ENCODE results near the gene SEMA4D.
"Not testable (repeated sequence)": the region's sequence is repeated elsewhere in the genome, so short reads cannot be mapped to it uniquely, and the experiment has no call there.

The SEMA4D gene

GRCh38 chr9:89478821-89479668 lies 18.9 kb downstream of the SEMA4D start:
- no peak for DNase-seq
- no peak for TF ChIP-seq POLR2A (IDR thresholded peaks at IDR 0.05; ENCODE audit: low read length)
- no peak for TF ChIP-seq GATA1 (IDR thresholded peaks at IDR 0.05; ENCODE audit: low read depth, low read length)

DNA sequence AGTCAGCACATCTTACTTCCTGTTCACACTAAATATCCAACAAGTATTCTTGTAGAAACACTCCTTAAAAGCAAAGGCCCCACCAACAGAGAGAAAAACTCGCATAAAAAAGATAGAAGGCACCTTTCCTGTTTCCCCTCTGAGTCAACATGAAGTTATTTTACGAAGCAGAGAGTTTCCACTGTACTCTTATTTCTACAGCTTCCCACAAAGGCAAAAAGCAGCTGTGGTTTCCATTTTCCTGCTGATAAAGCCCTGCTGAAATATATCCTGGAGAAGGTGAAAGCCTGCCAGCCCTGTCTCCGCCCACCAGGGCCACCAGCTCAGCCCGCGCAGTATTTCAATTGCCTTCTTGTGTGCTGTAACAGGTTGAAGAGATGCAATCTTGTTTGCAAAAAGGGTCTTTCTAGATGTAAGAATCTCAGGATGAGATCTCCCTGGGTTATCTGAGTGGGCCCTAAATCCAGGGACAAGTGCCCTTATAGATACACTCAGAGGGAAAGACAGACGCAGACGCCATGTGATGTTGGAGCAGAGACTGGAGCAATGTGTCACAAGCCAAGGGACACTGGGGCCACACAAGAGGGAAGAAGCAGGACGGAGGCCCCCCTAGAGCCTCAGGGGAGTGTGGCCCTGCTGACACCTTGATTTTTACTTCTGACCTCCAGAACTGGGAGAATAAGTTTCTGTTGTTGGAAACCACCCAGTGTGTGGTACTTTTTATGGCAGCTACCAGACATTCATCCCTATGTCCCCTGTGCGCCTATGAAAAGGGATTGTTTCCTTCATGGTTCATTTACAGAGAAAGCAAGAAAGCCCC lies 19.9 kb downstream of the SEMA4D start:
- DNase-seq = peak; percentile 25 to 41
- TF ChIP-seq POLR2A (IDR thresholded peaks at IDR 0.05; ENCODE audit: low read length) (no peak), GATA1 (IDR thresholded peaks at IDR 0.05; ENCODE audit: low read depth, low read length) (no peak)

- TF ChIP-seq GATA1 (IDR thresholded peaks at IDR 0.05; ENCODE audit: low read depth, low read length) = no peak
- TF ChIP-seq POLR2A (IDR thresholded peaks at IDR 0.05; ENCODE audit: low read length) = no peak
- DNase-seq = no peak
Observed at GRCh38 chr9:89477384-89477783, 20.5 kb downstream of the SEMA4D start.

- no peak for TF ChIP-seq GATA1 (IDR thresholded peaks at IDR 0.05; ENCODE audit: low read depth, low read length)
- no peak for DNase-seq
Observed at GRCh38 chr9:89476546-89476945, 21.4 kb downstream of the SEMA4D start.

- no peak for TF ChIP-seq GATA1 (IDR thresholded peaks at IDR 0.05; ENCODE audit: low read depth, low read length)
- TF ChIP-seq POLR2A (IDR thresholded peaks at IDR 0.05; ENCODE audit: low read length) = no peak
- DNase-seq = no peak
Observed at GRCh38 chr9:89475891-89476440, 21.9 kb downstream of the SEMA4D start.

DNA sequence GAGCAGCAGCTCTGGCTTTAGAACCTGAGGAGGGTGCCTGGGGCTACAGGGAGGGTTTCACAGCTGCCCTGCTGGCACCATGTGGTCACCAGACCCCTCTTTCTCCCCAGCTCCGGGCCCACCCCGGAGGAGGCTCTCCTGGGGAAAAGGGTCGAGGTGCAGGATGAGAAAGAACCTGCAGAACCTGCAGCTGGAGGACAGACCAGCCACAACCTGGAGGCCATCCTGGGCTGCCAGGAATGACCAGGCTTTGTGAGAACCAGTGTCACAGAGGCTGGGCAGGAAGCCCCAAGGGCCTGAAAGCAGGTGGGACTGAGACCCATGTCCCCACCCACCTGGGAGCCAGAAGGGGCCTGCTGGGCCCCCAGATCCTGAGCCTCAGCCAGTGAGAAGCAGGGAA lies 23.0 kb downstream of the SEMA4D start:
- TF ChIP-seq POLR2A (IDR thresholded peaks at IDR 0.05; ENCODE audit: low read length) (no peak), GATA1 (IDR thresholded peaks at IDR 0.05; ENCODE audit: low read depth, low read length) (no peak)
- no peak for DNase-seq

- no peak for DNase-seq
Observed at GRCh38 chr9:89473762-89474469, 24.0 kb downstream of the SEMA4D start.

GRCh38 chr9:89471796-89472320 lies 26.1 kb downstream of the SEMA4D start:
- not testable (repeated sequence) for DNase-seq

More at GRCh38 chr9:89473762-89474469, 24.0 kb downstream of the SEMA4D start:
- TF ChIP-seq POLR2A (IDR thresholded peaks at IDR 0.05; ENCODE audit: low read length) = no peak
- no peak for TF ChIP-seq GATA1 (IDR thresholded peaks at IDR 0.05; ENCODE audit: low read depth, low read length)

DNA sequence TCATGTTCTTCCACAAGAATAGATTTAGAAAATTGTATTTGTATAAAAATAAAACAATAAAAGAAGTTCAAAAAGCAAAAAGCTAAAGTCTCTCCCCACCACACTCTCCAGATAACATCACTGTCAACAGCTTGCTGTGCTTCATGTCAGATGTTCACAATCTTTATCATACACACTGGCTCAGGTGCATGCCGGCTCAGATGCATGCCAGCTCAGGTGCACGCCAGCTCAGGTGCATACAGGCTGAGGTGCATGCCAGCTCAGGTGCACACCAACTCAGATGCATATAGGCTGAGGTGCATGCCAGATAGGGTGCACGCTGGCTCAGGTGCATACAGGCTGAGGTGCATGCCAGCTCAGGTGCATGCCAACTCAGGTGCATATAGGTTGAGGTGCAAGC lies 26.5 kb downstream of the SEMA4D start:
- TF ChIP-seq POLR2A (IDR thresholded peaks at IDR 0.05; ENCODE audit: low read length) = no peak
- no peak for TF ChIP-seq GATA1 (IDR thresholded peaks at IDR 0.05; ENCODE audit: low read depth, low read length)
- no peak for DNase-seq

GRCh38 chr9:89470224-89470839 lies 27.6 kb downstream of the SEMA4D start:
- DNase-seq = no peak
- TF ChIP-seq GATA1 (IDR thresholded peaks at IDR 0.05; ENCODE audit: low read depth, low read length) (no peak), POLR2A (IDR thresholded peaks at IDR 0.05; ENCODE audit: low read length) (no peak)

DNA sequence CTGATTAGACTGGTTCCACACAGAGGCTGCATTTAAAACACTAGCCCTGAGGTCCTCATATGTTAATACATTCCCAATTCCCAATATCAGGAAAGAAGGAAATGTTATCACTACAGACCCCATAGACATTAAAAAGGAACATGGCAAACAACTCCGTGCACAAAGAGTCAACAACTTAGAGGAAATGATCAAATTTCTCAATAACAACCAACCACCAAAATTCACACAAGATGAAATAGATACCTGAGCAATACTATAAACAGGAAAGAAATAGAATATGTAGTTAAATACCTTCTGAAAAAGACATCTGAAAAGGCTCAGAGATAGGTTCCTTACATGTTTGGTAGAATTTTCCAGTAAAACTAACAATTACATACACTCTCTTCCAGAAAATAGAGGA lies 28.9 kb downstream of the SEMA4D start:
- TF ChIP-seq GATA1 (IDR thresholded peaks at IDR 0.05; ENCODE audit: low read depth, low read length) = no peak
- TF ChIP-seq POLR2A (IDR thresholded peaks at IDR 0.05; ENCODE audit: low read length) = no peak
- no peak for DNase-seq

- DNase-seq = no peak
- TF ChIP-seq POLR2A (IDR thresholded peaks at IDR 0.05; ENCODE audit: low read length) (no peak), GATA1 (IDR thresholded peaks at IDR 0.05; ENCODE audit: low read depth, low read length) (no peak)
Observed at GRCh38 chr9:89468281-89468960, 29.5 kb downstream of the SEMA4D start.

- DNase-seq = no peak
- TF ChIP-seq POLR2A (IDR thresholded peaks at IDR 0.05; ENCODE audit: low read length) = no peak
- no peak for TF ChIP-seq GATA1 (IDR thresholded peaks at IDR 0.05; ENCODE audit: low read depth, low read length)
Observed at GRCh38 chr9:89467278-89467625, 30.7 kb downstream of the SEMA4D start.

All from erythroblast (primary cell).